ENCODE data around the gene CRYGS.

DNA sequence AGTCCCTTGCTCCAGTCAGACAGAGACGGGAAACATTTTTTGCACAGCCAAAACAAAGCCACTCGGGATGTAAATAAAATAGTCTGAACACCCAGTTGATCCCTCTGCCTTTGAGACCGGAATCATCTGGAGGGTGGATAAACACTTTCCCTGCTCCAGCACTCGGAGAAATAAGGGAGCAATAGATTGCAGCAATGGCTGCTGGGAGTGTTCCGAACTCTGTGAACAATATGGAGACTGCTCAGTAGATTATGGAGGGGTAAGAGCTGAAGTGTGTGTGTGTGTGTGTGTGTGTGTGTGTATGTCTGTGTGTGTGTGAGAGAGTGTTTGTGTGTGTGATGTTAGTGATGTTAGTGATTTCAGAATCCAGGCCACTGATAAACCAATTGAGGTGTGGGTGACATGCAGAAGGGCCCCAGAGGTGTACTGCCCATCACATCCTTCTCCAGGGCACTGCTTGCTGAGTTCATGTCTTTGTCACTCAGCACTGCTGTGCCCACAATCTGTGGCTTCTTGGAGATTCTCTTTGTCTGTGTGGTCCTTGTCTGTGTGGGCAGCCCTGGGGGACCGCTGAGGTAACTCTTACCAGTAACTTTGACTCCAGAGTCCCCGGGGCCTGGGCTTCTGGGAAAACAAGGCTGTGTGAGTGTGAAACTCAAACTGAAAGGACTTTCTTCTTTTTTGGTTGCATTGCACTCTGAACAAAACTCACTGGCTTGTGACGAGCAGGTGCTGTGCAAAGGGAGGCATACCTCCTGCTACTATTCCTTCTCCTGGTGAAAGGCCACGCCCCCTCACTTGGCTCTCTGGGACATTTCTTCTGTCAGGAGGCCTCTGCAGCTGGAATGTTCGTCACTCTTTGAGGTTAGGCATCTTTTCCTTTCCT lies 23.0 kb downstream of the CRYGS start:
- TF ChIP-seq, protein P1, sequence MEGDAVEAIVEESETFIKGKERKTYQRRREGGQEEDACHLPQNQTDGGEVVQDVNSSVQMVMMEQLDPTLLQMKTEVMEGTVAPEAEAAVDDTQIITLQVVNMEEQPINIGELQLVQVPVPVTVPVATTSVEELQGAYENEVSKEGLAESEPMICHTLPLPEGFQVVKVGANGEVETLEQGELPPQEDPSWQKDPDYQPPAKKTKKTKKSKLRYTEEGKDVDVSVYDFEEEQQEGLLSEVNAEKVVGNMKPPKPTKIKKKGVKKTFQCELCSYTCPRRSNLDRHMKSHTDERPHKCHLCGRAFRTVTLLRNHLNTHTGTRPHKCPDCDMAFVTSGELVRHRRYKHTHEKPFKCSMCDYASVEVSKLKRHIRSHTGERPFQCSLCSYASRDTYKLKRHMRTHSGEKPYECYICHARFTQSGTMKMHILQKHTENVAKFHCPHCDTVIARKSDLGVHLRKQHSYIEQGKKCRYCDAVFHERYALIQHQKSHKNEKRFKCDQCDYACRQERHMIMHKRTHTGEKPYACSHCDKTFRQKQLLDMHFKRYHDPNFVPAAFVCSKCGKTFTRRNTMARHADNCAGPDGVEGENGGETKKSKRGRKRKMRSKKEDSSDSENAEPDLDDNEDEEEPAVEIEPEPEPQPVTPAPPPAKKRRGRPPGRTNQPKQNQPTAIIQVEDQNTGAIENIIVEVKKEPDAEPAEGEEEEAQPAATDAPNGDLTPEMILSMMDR (IDR thresholded peaks at IDR 0.05) = no peak
- TF ChIP-seq EZH2 (IDR thresholded peaks at IDR 0.05; ENCODE audit: borderline replicate concordance, insufficient read depth, low read depth, low read length, poor library complexity, severe bottlenecking) = no peak
